HG03025 (cell line): ENCODE measurements around the gene MT1F.
A peak's percentile ranks its signal among the peaks of the same experiment; 100 is the strongest.
"Not testable (repeated sequence)": the region's sequence is repeated elsewhere in the genome, so short reads cannot be mapped to it uniquely, and the experiment has no call there.

Experiments
- ATAC-seq: cut with Tn5 transposase; IDR thresholded peaks from one replicate; pipeline ENCODE4 v1.9.1; 2021; ENCODE audit warnings: mild to moderate bottlenecking, moderate library complexity; ENCODE audit not compliant: unreplicated experiment, low FRiP score

The MT1F gene

DNA sequence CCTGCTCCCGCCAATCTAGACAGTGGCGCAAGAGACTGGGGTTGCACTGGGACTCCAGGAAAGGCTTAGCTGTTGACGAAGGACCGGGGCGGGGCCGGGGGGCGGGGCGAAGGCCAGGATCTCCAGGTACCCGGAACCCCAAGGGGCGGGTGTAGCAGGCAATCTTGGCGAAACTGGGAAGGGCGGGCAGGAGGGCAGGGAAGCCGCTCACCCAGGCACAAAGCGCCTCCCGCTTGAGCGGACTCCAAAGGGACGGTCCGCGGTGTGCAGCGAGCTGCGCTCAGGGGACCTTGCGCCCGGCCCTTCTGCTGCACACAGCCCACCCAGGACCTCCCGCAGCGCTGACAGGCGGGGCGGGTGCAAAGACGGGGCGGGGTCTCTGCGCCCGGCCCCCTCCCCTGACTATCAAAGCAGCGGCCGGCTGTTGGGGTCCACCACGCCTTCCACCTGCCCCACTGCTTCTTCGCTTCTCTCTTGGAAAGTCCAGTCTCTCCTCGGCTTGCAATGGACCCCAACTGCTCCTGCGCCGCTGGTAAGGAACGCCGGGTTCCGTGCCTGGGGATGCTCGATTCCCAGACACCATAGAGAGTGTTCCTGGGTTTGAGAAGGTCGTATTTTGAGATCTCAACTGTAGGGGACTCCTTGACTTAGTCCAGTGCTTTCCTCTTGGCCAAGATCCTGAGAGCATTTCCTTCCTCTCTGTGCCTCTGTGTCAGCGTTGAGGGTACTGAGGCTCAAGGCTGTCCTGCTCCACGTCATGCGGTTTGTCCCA, at the start of gene MT1F:
MT1F (plus strand) TSS at position 405 of the 772 bp plus-strand sequence; CDS start at position 505, 100 bp downstream.
- no peak for ATAC-seq

DNA sequence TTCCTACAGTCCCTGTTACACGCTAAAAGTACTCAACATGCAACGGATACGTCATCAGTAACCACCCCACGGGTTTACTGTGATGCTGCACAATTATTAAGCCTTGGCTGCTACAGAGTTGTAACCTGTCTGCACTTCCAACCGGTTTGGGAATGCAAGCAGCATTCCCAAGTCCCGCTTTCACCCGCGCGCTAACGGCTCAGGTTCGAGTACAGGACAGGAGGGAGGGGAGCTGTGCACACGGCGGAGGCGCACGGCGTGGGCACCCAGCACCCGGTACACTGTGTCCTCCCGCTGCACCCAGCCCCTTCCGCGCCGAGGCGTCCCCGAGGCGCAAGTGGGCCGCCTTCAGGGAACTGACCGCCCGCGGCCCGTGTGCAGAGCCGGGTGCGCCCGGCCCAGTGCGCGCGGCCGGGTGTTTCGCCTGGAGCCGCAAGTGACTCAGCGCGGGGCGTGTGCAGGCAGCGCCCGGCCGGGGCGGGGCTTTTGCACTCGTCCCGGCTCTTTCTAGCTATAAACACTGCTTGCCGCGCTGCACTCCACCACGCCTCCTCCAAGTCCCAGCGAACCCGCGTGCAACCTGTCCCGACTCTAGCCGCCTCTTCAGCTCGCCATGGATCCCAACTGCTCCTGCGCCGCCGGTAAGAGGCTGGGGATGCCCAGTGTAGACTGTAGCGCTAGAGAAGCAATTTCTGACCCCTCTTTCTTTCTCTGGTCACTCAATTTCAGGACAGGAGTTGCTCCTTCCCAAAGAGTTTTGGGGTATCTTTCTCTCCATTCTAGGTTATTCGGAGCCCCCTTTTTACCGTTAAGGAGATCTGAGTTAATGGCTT, 49.5 kb upstream of the MT1F start, which contains the start of gene MT2A:
MT2A (plus strand) TSS at position 542 of the 833 bp plus-strand sequence; CDS start at position 614, 72 bp downstream.
- ATAC-seq: peak; percentile 78

DNA sequence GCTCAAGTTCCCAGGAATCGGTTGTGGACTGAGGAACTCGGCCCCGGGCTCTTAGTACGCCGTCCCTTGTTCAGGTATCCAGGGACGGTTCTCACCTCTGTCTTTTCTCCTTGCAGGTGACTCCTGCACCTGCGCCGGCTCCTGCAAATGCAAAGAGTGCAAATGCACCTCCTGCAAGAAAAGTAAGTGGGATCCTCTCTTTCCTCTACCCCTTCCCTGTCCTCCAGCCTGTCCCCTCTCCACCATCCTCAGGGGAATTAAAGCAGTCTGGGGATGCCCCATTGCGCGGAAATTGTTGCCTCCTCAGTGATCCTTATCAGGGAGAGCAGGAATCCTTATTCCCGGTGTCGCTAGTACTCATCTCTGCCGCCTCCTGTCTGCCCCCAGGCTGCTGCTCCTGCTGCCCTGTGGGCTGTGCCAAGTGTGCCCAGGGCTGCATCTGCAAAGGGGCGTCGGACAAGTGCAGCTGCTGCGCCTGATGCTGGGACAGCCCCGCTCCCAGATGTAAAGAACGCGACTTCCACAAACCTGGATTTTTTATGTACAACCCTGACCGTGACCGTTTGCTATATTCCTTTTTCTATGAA, 48.8 kb upstream of the MT1F start:
- ATAC-seq: no peak

DNA sequence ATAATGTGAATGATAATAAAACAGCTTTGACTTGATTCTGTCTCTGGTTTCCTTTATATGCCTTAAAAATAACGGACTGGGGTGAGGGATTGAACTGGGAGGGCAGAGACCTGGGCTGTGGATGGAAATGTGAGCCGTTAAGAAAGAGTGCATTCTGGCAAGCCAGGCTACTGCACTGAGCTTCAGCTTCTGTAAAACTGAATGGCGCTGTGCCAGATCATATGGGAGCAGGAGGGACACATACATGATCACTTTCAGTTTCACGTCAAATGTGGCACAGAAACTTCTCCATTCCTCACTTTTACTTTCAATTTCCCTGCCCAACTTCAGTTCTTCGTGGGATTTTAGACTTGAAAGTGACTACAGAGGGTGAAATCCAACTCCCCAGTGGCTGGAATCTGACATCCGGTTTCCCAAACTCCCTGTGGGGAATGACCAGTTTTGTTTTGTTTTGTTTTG, 48.3 kb upstream of the MT1F start:
- no peak for ATAC-seq

DNA sequence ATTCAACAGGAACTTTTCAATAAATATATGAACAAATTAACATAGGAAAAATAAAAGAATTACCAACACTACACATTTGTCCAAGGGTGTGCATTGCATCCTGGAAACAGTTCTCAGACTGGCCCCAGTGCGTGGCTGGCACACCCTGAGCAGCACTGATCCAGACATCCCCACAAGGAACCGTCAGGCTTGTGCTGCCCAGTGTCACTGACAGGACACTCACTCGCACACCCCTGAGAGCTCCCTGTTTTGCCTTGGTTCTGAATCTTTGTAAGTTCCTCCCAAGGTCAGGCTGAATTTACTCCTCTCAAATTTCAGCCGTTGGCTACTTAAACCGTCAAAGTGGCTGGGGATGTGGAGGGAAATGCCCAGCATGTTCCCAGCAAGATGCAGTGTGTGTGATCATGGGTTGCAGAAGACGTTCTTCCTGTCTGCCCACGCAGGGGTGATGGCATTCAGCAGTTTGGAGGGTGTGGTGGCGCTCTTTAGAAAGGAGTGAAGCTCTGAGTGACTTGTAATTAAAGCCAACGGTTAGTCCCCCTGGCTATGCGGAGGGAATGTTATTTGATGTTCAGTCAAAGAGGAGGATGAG, 47.6 kb upstream of the MT1F start:
- ATAC-seq: no peak

DNA sequence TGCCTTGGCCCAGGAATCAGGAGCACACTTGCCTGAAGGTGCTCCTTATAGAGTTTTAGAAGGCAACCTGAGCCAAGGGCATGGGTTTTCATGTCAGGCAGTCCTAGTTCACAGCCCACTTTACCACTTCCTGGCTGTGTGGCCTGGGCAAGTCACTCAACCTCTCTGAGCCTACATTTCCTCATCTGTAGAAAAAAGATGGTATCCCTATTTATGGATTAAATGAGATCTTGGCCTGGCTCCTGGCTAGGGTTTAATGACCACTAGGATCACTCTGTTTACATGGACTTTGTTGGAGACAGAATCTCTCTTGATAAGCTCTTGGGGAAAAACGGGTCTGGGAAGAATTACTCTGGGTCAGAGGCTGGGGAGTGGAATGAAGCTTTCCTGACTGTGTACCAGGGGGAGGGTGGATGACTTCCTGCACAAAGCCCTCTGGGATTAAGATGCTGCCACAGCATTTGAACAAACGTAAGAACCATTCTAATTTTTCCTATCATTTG, 47.1 kb upstream of the MT1F start:
- ATAC-seq: no peak

DNA sequence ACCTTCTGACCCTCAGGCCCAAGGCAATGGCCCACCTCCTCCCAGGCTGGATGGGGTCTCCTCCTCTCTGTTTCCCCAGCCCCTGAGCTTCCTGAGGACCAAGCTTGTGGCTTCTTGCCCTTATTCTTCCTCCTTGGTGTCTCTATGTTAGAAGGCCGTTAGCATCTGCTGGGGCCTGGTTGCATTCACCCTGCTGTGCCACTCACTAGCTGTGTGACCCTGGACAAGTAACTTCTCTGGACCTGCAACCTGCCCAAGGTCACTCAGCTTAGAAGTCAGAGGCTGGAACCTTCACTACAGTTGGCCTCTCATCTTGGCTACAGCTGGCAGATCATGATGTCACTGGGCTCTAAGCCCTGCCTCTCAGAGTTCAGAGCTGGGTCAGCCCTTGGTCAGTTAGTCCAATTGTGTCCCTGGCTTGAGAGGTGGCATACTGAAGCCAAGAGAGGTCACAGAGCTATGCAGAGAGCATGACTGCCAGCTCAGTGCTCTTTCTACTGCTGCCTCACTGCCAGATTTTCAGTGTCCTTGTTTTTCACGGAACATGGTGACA, 46.4 kb upstream of the MT1F start:
- ATAC-seq: no peak

DNA sequence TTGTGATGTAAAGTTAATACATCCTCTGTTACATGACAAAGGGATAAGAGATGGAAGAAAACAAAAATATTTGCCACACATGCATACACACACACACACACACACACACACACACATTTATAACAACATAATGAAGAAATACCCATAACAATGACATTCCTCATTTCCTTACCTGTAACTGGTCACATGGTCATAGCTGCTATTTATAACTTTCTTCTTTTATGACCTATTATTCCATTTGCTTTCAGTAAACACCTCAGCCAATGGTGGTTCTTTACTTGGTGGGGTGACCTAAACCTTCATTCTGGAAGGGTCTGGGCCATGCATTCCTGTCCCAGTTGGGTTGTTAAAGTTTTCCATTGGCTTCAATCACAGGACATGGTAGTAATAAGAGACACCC, 44.1 kb upstream of the MT1F start:
- ATAC-seq: no peak

DNA sequence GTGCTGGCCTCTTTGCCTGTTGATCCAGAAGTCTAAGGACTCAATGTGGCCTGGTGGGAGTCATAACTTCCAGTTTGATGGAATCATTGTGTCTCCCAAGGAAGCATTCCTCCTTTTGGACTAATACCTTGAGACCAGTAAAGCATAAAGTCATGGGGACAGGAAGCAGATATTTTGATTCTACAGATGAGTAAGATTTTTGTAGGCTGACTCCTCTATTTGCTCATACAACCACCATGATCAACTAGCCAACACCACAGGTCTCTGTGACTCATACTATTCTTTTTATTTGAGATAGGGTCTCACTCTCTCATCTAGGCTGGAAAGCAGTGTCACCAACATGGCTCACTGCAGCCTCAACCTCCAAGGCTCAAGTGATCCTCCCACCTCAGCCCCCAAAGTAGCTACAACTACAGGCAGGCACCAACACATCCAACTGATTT, 43.2 kb upstream of the MT1F start:
- no peak for ATAC-seq

DNA sequence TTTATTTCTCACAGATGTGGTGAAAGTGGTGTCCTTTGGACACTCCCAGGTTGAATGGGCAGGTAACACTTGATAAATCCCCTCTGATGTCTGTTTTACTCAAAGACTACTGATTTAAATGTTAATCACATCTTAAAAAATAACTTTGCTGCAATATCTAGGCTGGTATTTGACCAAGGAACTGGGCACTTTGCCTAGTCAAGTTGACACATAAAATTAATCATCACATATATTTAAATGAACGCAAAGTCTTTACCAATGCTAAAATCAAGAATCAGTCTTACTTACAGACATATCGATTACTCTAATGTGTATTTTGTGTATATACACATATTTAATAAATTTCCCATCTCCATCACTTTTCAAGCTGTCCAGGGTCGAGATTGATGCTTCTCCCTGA, 42.4 kb upstream of the MT1F start:
- no peak for ATAC-seq

DNA sequence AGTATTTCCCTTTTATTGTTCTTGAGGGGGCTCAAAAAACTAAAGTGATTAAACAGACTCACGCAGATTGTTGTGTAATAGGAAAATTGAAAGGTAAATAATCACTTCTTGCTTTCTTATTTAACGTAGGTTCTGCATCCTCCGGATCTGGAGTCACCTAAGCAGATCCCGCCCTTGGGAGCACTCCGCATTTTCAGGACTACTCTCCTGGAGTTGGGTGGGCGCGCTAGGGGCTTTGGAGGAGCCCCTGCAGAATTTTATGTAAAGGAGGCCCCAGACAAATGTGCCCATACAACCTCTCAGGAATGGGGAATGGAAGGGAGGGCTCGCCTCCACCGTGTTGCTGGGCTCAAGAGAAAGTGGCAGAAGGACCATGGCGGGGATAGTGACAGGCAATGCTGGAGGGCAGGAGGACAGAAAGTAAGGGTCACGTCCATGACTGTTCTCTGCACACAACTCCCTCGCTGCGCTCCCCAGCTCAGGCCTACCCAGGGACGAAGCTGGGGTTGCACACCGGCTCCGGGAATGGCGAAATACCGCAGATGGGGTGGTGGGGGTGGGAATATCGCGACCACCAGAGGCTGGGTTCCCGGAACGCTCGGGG, 41.0 kb upstream of the MT1F start:
- no peak for ATAC-seq

DNA sequence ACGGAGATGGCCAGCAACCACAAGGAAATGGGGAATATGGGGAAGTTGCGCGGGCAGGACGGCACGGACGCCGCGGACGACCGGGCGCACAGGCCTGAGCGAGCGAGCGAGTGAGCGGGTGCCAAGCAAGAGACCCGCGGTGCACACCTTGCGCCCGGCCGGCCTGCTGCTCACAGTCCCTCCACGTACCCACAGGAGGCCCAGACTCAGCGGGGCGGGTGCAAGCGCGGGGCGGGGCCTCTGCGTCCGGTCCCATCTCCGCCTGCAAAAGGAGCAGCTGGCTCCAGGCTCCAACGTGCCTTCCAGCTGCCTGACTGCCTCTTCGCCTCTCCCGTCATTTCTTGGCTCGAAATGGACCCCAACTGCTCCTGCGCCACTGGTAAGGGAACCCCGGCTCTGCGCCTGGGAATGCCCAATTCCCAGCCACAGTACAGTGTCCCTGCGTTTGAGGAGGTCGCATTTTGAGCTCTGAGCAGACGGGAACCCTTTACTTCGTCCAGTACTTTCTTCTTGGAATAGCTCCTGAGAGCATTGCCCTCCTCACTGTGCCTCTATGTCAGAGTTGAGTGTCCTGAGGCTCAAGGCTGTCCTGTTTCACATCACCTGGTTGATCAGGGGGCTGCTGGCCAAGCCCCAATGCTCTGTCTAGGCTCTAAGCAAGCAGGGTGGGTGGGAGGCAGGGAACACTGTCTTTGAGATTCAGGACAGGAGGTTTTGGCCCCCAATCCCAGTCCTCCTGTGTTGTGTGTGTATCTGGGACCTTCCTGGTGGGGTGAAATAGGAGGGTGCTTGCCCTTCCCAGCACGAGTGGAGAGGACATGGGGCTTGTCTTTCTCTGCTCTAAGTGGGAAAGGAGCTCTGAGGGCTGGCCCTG, 40.3 kb upstream of the MT1F start:
- no peak for ATAC-seq

DNA sequence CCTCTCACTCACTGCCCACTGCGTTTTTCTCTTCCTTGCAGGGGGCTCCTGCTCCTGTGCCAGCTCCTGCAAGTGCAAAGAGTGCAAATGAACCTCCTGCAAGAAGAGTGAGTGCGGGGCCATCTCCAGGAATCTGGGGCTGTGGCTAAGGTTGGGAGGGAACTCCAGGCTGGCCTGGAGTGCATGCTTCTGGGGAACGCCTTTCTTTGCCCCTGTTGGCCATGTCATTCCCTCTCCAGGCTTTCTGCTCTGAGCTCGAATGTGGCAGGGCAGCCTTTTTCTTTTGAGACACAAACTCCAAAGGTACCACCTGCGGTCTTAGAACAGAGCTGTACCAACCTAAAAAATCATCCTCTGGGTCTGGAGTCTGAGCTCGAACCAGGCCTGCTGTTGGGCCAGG, 39.6 kb upstream of the MT1F start:
- no peak for ATAC-seq

DNA sequence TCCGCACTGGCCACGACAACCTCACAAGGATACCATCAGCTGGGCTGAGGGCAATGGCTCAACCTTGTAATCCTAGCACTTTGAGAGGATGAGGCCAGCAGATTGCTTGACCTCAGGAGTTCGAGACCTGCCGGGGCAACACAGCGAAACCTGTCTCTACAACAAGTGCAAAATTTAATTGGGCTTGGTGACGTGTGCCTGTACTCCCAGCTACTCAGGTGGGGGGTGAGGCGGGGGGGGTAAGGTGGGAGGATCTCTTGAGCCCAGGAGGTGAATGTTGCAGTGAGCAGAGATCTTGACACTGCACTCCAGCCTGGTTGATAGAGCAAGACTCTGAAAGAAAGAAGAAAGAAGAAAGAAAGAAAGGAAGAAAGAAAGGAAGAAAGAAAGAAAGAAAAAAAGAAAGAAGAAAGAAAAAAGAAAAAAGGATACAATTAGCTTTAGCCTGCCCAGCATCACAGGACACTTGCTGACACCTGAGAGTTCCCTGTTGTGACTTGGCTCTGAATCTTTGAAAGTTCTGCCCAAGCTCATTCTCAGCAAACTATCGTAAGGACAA, 37.3 kb upstream of the MT1F start:
- no peak for ATAC-seq

DNA sequence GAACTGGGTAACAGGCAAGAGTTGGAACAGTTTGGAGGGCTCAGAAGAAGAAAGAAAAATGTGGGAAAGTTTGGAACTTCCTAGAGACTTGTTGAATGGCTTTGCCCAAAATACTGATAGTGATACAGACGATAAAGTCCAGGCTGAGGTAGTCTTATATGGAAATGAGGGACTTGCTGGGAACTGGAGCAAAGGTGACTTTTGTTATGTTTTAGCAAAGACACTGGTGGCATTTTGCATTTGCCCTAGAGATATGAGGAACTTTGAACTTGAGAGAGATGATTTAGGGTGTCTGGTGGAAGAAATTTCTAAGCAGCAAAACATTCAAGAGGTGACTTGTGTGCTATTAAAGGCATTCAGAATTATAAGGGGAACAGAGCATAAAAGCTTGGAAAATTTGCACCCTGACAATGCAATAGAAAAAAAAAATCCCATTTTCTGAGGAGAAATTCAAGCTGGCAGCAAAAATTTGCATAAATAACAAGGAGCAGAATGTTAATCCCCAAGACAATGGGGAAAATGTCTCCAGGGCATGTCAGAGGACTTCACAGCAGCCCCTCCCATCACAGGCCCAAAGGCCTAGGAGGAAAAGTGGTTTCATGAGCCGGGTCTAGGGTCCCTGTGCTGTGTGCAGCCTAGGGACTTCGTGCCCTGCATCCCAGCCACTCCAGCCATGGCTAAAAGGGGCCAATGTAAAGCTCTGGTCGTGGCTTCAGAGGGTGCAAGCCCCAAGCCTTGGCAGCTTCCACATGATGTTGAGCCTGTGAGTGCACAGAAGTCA, 35.9 kb upstream of the MT1F start:
- ATAC-seq: not testable (repeated sequence)

DNA sequence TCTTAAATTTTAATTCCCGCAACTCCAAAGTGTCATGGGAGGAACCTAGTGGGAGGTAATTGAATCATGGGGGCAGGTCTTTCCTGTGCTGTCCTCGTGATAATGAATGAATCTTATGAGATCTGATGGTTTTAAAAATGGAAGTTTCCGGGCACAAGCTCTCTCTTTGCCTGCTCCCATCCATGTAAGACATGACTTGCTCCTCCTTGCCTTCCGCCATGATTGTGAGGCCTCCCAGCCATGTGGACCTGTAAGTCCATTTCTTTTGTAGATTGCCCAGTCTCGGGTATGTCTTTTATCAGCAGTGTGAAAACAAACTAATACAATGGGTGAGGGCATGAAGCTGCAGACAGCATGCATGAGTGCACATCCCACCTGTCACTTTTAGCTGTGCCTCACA, 34.6 kb upstream of the MT1F start:
- not testable (repeated sequence) for ATAC-seq

DNA sequence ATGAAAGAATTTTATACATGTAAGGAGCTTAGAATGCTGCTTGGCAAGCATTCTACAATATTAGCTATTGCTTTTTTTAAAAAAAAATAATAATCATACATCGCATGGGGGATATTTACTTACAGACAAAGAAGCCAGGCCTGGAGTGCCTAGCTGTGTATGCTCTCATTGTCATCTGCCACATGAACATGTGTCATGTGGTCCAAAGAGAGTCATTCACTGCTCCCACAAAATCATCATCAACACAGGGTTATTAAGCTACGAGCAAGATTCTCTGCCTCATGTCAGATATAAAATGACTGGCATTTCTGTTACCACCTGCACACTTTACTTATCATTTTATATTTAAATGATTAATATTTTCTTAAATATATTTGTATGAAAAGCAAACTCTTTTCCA, 34.1 kb upstream of the MT1F start:
- no peak for ATAC-seq
